HG02759 (cell line): ENCODE results near the gene TAGLN3.
A peak's percentile ranks its signal among the peaks of the same experiment; 100 is the strongest.

Experiments
- ATAC-seq: cut with Tn5 transposase; IDR thresholded peaks from one replicate; pipeline ENCODE4 v1.9.1; 2021; ENCODE audit warnings: mild to moderate bottlenecking, moderate library complexity; ENCODE audit not compliant: unreplicated experiment

The TAGLN3 gene

DNA sequence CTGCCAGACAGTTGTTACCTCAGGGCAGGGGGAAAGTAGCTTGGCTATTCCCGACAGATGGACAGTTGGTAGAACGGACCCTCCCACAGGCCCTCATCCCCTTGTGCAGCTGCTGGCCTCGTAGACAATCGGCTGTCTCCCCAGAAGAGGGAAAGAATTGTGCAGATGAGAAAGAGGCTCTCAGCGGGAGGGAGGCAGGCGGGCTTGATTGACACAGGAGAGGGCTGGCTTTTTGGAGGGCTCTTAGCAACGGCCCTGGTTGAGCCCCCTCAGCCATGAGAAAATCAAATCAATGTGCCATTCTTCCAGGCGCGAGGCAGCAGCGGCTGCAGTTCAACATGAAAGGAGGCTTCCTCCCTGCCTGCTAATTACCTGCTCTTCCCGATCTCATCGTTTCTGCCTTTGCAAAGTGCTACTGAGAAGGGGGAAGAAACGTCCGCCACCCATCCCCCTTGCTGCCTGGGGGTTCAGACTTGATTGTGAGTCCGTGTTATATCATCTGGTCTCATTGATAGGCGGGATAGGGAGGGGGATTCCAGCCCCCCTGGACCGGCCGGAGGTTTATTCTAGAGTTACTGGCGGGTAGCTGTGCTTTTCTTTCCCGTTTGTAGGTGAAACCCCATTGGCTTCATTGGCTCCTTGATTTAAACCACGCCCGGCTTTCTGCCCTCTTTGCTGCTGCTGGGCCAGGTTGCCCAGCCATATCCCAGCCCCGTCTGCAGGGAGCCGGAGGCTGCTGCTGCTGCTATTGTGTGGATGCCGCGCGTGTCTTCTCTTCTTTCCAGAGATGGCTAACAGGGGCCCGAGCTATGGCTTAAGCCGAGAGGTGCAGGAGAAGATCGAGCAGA lies at the start of gene TAGLN3:
Gene TAGLN3 (plus strand): TSS at position 287 of the 848 bp plus-strand sequence. CDS start 501 bp downstream, at position 788.
- peak; percentile 63 for ATAC-seq

GRCh38 chr3:111949712-111950111 lies 49.0 kb upstream of the TAGLN3 start:
- no peak for ATAC-seq

DNA sequence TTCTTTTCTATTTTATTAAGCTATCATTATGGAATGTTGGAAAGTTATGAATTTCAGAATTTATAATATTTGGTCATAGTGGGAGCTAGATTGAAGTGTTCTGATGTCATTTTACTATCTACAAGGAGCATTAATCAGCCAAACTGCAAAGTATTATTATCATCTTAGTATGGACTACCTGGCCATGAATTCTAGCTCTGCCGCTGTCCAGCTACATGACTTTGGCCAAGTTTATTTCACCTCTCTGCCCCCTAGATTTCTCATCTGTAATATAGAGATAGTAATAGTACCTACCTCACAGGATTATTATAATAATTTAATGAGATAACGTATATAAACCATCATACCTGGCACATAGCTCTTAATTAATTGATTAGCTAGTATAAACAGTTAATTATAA lies 47.7 kb upstream of the TAGLN3 start:
- no peak for ATAC-seq

DNA sequence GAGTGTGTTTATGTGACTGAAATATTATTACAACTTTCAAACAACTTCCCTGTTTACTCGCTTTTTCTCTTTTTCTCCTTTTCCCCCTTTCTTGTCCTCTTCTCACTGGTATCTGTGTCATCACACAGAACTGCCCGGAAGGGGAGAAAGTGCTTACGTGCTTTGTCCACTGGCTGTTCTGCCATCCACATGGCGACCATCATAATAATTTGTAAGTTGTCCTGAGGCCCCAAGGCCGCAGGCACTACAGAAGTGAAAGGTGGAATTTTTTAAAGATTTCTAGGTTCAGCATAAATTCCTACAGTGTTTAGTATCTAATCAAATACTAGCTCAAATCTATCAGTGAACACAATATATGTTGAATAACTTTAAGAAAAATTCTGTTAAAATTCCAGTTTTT lies 46.6 kb upstream of the TAGLN3 start:
- no peak for ATAC-seq

- no peak for ATAC-seq
Observed at GRCh38 chr3:111952866-111953450, 45.8 kb upstream of the TAGLN3 start.

DNA sequence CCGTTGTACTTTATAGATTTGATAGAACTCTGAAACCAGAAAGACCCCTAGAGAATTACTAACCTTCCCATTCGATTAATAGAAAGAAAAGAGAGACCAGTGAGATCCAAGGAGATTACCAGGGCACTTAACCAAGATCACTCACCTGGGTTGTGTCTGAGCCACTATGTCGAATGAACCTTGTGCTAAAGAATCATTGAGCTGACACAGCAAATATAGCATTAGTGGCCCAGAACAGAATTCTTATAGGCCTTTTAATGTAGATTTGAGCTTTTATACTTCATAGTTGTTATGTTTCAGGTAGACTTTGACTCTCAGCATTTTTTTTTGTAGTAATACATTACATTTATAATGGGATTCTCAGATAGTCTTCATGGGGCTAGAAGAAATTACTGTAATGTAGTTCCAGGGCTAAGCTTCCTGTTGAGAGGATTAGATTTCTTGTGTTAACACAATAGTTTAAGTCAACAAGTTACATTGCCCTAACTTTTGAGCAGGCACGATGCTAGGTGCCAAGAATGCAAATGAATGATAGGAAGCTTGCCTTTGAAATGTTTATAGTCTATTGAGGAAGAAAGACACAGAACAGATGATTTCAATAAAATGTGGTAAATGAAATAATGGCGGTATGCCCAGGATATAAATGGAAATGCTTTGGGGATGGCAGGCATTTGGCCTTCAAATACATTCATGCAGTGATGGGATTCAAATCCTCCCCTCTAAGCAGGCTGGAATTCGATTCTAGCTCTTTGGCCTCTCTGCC lies 44.3 kb upstream of the TAGLN3 start:
- no peak for ATAC-seq

DNA sequence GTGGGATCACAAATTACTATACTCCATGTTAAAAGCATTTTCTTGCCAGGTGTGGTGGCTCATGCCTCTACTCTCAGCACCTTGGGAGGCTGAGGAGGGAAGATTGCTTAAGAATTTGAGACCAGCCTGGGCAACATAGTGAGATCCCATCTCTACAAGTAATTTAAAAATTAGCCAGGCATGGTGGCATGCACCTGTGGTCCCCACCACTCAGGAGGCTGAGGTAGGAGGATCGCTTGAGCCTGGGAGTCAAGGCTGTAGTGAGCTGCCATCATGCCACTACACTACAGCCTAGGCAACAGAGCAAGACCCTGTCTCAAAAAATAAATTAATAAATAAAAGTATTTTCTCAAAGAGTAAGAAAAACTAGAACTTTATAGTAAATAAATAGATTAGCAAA lies 42.8 kb upstream of the TAGLN3 start:
- ATAC-seq: no peak

- ATAC-seq: no peak
Observed at GRCh38 chr3:111956449-111956848, 42.3 kb upstream of the TAGLN3 start.

DNA sequence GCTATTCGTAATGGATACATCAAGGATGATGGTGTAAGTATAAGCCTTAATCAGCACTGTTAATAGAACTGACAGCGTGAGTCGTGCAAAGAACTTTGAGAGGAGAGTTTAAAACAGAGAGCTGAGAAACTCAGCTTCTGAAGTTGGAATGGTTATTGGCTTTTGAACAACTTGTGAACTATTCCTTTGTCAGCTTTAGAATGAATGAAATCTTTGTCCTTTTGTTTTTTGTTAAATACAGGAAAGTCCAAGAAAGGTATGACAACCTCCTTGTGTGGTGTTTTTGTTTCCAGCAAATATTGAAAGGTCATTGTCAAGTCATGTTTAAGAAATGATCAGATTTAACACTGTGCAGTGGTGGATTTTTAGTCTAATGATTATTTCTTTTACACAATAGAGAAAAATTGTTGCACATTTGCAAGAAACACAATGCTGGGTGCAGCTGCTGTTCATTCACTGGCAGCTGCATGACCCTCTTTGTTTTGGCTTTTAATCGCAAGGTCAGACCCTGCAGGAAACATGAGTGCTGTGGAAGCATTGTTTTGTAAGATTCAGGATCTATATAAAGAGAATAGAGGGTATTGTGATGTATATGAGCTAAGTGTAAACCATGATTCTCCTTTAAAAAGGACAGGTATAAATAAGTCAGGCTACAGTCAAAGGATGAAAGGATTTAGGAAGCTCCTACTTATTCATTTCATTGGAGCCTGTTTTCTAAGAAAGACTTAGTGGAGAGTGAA lies 41.6 kb upstream of the TAGLN3 start:
- no peak for ATAC-seq

DNA sequence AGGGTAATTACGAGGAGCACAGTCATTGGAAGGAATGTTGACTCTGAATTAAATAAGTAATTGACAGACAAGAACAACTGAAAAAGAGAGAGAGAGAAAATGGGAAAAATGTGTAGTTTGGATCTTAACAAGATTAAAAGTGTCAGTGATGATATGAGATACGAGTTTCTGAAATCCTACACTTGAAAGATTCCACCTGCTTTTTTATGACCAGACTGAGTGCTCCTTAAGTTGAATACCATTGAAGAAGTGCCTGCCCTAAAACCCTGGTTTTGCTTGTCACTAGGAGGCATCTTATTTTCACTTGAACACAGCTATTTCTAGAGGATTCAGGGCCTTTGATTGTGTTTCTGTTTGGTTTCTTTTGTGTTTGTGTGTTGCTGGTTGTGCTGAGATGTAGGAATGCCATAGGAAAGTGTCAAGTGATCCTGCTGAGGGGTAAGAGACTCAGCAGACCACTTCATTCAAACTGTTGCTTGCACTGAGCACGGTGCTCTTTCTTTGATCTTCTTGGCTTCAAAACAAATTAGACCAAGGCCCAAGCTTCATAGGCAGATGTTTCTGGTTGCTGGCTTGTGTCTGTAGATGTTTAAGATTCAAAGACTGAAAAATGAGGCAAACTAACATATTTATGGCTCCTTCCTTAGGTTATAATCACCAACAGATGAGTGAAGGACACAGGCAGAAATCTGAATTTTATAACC lies 37.1 kb upstream of the TAGLN3 start:
- ATAC-seq: no peak

GRCh38 chr3:111963424-111963823 lies 35.3 kb upstream of the TAGLN3 start:
- no peak for ATAC-seq

DNA sequence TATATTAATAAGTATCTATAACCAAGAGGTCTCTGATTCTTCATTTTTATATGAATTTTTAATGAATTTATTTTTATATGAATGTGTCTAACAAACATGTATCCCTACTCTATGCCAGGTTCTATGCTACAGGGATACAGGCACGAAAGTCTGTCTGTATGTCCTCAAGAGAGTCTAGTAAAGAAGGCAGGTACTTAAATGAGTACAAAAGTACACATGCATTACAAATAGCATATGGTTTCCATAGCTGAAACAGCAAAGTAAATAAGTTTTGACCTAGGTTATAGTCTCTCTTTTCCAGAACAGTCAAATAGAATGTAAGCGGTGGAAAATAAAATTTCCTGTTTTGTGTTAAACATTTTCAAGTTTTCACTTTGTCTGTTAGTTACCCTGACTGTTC lies 33.2 kb upstream of the TAGLN3 start:
- no peak for ATAC-seq

DNA sequence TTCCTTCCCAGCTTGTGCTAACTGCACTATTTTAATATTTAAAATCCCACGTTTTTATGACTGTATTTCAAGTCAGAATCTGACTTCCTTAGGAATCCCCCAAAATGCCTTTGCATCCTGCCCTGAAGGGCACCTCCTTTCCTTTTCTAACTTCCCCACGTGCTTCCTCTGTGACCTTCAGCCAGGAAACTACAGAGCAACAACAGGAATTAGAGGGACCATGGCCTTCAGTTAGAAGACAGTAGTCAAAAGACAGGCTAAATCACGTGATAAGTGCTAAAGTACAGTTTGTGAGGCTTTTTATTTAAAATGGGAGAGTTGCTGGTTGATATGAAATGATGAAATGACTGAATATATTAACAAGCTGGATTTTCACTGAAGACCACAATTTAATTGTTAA lies 31.7 kb upstream of the TAGLN3 start:
- no peak for ATAC-seq

DNA sequence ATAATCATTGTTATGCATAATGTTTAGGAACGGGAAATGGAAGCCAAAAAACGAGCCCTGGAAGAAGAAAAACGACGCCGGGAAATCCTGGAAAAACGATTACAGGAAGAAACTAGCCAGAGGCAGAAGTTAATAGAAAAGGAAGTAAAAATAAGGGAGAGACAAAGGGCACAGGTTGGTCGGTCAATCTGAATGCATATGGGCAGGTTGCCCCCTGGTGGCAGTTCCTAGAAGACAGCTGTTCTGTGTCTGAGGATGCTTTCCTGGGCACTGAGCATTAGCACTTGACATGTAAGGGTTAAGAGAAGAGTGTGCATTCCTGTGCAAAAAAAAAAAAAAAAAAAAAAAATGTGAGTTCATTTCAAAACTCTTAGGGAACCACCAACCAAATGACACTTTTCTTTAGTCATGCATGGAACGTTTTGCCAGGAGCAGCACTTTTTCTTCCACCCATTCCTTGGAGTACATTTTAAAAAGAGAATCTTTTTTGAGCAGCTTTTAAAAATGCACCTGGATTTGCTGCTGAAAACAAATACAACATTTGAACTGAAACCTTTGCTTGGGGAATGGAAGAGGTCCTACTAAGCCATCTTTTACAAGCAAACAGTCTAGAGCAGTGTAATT lies 31.0 kb upstream of the TAGLN3 start:
- ATAC-seq: peak; percentile 98

GRCh38 chr3:111968319-111969054 lies 30.2 kb upstream of the TAGLN3 start:
- ATAC-seq: no peak

GRCh38 chr3:111970376-111970775 lies 28.3 kb upstream of the TAGLN3 start:
- no peak for ATAC-seq

DNA sequence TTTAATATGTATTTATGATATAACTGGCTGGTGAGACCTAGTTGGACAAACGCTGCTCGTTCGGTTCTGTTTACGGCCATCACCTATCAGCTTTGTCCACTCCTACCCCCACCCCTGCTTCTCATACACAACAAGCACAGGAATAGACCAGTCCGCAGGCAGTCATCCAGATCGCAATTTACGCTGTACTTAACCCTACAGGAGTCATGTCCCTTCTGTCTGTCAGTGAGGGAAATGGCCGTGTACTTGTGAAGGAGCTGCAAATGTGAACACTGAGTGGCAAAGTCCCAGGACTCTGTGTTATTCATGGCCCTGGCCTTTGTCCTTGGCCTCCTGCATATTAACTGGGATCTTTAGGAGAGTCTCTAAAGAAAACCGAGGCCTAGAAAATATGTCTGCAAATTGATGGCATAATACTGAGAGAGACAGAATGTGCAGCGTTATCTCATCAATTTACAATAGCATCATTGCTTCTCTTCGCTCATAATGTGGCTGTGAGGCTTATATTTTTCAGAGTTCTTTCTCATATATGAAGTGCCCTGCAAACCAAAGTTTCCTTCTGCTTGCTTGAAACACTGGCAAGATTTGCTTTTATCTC lies 27.1 kb upstream of the TAGLN3 start:
- ATAC-seq: no peak

GRCh38 chr3:111972891-111973290 lies 25.8 kb upstream of the TAGLN3 start:
- ATAC-seq: no peak

GRCh38 chr3:111975131-111975530 lies 23.6 kb upstream of the TAGLN3 start:
- ATAC-seq: no peak
